HL-60/S4 (cell line): Measurements from ENCODE around the gene CTCF.

Source experiments
- in situ Hi-C: fragments of 300-500 bp; cut with MboI; formaldehyde crosslinking; loops from 2 replicates; pipeline ENCODE4 v1.14.3; 2022; ENCODE audit warnings: low sequenced_read_pairs

CTCF gene

DNA sequence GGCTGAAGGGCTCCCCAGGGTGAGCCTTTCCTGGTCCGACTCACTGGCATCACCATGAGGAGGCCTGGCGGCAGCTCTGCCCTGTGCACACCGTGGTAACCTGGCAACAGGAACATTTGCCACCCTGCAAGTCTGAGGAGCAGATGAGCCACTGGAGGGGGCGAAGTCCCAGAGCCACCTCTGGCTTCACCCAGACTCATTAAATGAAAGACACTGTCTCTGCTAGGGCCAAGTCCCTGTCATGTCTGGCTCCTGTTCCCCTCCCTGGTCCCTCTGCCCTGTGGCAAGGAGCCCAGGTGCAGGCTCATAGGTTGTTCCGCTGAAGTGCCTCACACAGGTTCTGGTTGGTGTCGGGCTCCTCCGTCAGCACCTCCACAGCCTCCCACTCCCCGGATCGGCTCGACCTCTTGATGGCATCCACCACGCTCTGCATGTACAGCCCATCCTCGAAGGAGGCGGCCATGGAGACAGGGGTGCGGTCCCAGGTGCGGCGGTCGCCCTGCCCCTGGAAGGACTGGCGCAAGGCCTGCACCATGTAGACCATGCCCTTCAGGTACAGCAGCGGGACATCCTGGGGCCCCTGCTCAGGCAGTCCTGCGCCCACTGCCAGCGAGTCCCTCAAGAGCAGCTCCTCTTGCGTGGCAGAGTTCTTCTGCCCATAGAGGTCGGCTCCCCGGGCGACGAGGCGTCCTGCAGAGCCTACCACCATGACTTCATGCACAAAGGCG lies 112.7 kb downstream of the CTCF start:
- in situ Hi-C loops = no loop called here

DNA sequence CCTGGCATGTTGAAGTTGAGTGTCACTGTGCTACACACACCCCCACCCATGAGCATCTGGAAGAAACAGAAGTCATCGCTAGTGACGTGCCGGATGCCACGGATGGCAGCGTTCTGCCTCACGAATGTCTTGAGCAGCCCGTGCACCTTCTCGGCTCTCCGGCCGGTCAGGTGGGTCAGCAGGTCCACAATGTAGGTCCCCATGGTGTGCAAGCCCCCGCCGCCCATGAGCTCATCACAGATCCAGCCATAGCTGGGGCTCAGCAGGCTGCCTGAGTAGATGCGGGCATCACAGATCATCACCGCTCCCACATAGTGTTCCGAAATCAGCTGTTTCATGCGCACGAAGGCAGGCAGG lies 113.2 kb downstream of the CTCF start:
- in situ Hi-C loops = no loop called here

DNA sequence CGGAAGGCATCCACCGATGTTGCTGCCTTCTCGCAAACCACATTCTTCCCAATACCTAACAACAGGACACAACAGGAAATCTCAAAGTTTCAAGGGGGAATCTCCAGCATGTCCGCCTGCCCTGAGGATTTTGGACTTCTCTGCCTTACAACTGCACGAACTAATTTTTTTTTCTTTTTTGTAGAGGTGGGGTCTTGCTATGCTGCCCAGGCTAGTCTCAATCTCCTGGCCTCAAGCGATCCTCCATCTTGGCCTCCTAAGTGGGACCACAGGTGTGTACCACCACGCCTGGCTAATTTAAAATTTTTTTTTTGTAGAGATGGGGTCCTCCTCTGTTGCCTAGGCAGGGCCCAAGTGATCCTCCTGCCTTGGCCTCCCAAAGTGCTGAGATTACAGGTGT lies 113.7 kb downstream of the CTCF start:
- in situ Hi-C loops = no loop called here

DNA sequence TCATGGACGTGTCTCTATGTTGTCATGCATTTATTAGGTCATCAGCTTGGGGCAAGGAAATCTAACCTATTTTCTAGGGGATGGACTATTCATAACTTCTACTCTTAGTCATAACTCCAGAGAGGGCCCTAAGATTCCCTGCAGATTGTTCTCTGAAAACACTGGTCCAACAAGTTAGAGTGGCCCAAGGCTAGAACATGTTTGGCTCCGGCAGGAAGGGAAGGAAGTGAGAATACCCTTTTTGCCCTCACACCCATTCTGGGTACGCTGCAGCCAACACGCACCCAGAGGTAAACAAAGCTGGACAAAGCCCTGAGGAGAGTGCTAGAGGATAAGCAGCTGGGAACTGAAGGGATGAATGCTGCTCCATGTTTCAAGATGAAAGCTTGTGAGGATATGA lies 114.2 kb downstream of the CTCF start:
- in situ Hi-C loops = no loop called here

DNA sequence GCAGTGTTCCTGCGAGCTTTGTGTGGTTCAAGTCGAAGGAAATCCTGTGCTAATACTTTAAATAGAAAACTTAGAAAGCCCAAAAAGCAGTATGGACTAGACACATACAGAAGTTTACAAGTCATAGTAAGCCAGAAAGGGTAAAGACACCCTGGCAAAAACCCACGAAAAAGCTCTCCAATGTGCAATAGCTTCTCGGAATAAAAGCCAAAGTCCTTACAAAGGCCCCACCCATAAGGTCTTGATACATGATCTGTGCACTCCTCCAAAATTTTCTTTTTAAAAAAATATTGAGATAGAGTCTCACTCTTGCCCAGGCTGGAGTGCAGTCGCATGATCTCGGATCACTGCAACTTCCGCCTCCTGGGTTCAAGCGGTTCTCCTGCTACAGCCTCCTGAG lies 114.6 kb downstream of the CTCF start:
- in situ Hi-C loops = no loop called here

DNA sequence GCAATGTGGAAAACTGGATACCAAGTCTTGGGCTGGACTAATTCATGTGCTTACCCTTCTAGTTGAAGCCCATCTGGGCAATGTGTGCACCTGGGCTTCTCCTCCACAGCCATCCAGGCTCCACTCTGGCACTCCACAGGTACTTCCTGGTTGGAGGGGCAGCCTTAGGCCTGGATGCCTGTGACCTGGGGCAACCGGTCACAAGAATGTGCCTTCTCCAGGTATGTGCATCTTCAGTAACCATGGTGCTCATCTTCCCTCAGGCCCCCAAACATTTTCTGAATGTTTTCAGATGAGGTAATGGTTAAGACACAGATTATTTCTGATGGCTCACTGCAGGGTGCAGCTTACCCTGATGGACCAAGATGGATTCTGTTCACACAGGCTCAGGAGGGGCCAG lies 115.4 kb downstream of the CTCF start:
- in situ Hi-C loops = no loop called here

DNA sequence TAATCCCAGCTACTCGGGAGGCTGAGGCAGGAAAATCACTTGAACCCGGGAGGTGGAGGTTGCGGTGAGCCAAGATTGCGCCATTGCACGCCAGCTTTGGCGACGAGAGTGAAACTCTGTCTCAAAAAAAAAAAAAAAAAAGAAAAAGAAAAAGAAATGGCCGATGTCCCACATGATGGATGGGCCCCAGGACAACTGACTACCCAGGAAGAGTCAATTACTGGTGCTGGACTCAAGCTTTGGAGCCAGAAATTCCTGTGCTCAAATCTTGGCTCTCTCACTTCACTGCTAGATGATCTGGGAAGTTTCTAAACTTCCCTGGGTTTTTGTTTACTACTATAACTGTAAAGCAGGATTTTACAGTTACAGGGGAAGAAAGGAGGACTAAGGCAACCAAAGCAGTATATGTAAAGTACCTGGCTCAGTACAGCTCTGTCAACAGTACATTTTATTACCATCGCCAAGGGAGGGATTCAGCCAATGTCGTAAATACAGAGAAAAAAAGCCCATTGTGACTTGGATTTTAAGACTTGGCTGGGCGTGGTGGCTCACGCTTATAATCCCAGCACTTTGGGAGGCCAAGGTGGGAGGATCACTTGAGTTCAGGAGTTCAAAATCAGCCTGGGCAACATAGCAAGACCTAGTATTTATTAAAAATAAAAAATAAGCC lies 116.2 kb downstream of the CTCF start:
- in situ Hi-C loops = no loop called here

DNA sequence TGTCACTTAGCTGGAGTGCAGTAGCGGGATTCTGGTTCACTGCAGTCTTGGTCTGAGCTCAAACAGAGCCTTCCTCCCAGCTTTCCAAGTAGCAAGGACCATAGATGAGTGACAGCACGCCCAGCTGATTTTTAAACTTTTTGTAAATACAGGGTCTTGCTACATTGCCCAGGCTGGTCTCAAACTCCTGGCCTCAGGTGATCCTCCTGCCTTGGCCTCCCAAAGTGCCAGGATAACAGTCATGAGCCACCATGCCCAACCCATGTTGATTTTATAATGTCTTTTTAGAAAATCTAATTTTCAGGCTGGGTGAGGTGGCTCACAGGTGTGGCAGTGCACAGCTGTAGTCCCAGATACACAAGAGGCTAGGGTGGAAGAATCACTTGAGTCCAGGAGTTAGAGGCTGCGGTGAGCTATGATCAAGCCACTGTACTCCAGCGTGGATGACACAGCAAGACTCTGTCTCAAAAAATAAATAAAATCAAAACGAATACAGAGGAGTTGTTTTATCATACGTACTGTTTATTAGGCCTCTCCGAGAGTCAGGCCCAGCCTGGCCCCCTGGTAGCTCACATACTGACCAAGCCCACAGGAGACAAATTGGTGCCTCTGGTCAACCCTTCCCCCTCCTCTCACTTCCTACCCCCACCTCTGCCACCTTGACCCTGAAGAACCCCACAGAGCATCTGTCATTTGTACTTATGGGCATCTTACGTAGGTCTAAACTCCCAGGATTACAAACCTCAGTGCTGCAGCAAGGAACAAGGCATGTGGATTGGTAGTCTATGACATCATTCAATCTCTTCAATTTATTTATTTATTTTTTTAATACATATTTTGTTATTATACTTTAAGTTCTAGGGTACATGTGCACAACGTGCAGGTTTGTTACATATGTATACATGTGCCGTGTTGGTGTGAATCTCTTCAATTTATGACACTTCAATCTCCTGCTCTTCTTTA lies 117.9 kb downstream of the CTCF start:
- in situ Hi-C loops = no loop called here

DNA sequence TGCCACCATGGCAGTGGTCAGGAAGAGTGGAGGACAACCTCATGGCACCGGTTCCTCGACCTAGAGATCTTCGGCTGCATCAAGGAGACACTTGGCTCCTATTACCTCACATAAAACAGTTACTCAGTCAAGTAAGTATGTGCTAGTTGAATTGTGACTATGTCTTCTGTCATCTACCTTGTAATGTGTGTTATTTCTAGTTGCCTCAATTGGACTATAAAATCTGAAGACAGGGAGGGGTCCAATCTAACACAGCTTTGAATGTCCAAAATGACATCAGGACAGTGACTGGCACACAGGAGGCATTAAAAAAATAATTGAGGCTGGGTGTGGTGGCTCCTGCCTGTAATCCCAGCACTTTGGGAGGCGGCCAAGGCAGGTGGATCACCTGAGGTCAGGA lies 121.4 kb downstream of the CTCF start:
- in situ Hi-C loops = no loop called here

DNA sequence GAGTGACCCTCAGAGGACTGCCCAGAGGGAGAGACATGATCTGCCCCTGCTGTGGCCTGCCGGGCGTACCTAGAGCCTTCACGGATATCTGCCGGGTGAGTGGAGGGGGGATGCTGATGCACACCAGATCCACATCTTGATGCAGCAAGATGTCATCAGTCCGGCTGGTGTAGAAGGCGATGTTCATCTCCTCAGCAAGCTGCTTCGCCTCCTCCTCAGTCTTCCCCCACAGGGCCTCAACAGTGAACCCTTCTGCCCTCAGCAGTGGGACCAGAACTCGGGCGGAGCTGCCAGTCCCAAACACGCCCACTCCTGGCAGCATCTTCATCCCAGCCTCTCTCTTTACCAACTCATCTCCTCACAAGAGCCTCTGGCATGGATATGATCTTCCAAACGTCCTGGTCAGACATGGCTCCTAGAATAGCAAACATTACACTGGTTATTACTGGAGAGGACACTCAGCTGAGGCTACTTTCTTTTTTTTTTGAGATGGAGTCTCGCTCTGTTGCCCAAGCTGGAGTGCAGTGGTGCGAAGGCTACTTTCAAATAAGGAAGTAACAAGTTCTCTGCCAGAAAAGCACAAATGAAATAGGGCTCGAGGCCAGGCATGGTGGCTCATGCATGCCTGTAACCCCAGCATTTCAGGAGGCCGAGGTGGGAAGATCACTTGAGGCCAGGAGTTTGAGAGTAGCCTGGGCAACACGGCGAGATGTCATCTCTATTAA lies 123.2 kb downstream of the CTCF start:
- in situ Hi-C loops = no loop called here
